Measurements from ENCODE around the gene EHD1.

EHD1 gene

GRCh38 chr11:64842851-64843685 lies 35.4 kb downstream of the EHD1 start:
- no peak for DNase-seq (ENCODE audit: low read depth in 2 of 2)

- no peak for DNase-seq (ENCODE audit: low read depth in 2 of 2)
Measured at GRCh38 chr11:64842366-64842759, 36.1 kb downstream of the EHD1 start.

GRCh38 chr11:64841592-64842365 lies 36.6 kb downstream of the EHD1 start:
- DNase-seq (ENCODE audit: low read depth in 2 of 2) = no peak

- no peak for DNase-seq (ENCODE audit: low read depth in 2 of 2)
Measured at GRCh38 chr11:64839887-64840782, 38.3 kb downstream of the EHD1 start.

GRCh38 chr11:64839335-64839734 lies 39.1 kb downstream of the EHD1 start:
- no peak for DNase-seq (ENCODE audit: low read depth in 2 of 2)

GRCh38 chr11:64838600-64839334 lies 39.7 kb downstream of the EHD1 start:
- DNase-seq (ENCODE audit: low read depth in 2 of 2) = no peak

- no peak for DNase-seq (ENCODE audit: low read depth in 2 of 2)
Measured at GRCh38 chr11:64837887-64838351, 40.5 kb downstream of the EHD1 start.

- DNase-seq (ENCODE audit: low read depth in 2 of 2) = no peak
Measured at GRCh38 chr11:64836448-64837072, 41.9 kb downstream of the EHD1 start.

- DNase-seq (ENCODE audit: low read depth in 2 of 2) = no peak
Measured at GRCh38 chr11:64835616-64836447, 42.6 kb downstream of the EHD1 start.

- DNase-seq (ENCODE audit: low read depth in 2 of 2) = no peak
Measured at GRCh38 chr11:64834723-64835615, 43.5 kb downstream of the EHD1 start.

- no peak for DNase-seq (ENCODE audit: low read depth in 2 of 2)
Measured at GRCh38 chr11:64834031-64834722, 44.2 kb downstream of the EHD1 start.

GRCh38 chr11:64833509-64833908 lies 44.9 kb downstream of the EHD1 start:
- no peak for DNase-seq (ENCODE audit: low read depth in 2 of 2)

- DNase-seq (ENCODE audit: low read depth in 2 of 2) = no peak
Measured at GRCh38 chr11:64833198-64833502, 45.3 kb downstream of the EHD1 start.

GRCh38 chr11:64832467-64833197 lies 45.8 kb downstream of the EHD1 start:
- DNase-seq (ENCODE audit: low read depth in 2 of 2) = no peak

- DNase-seq (ENCODE audit: low read depth in 2 of 2) = no peak
Measured at GRCh38 chr11:64831411-64831891, 47.0 kb downstream of the EHD1 start.

GRCh38 chr11:64829536-64830251 lies 48.7 kb downstream of the EHD1 start:
- no peak for DNase-seq (ENCODE audit: low read depth in 2 of 2)

GRCh38 chr11:64827451-64827839 lies 51.0 kb downstream of the EHD1 start:
- DNase-seq (ENCODE audit: low read depth in 2 of 2) = no peak
